Hepatocyte (in vitro differentiated cells): Measurements from ENCODE around the gene RSPH10B2. TPM values are rescaled to one million over a fixed set of nuclear protein-coding genes. Genes with fewer than 3 reads are reported as not detected.
"Not testable (repeated sequence)": the region's sequence is repeated elsewhere in the genome, so short reads cannot be mapped to it uniquely, and the experiment has no call there.

Source experiments
- DNase-seq: peaks from one replicate; pipeline ENCODE4 v3.0.0-alpha.2; 2016; ENCODE audit warnings: low spot score
- H2AFZ ChIP-seq: fragments of 200-600 bp; sonication (generic); 2 replicates; pipeline ENCODE4 v1.6.0; 2016; ENCODE audit warnings: antibody characterized with exemption, mild to moderate bottlenecking
- H3K27ac ChIP-seq: fragments of 200-600 bp; sonication (generic); 2 replicates; pipeline ENCODE4 v1.5.1; 2016; ENCODE audit warnings: mild to moderate bottlenecking
- H3K27me3 ChIP-seq: fragments of 200-600 bp; sonication (generic); 2 replicates; pipeline ENCODE4 v1.6.1; 2016
- H3K36me3 ChIP-seq: fragments of 200-600 bp; sonication (generic); replicated peaks from 2 replicates; pipeline ENCODE4 v1.5.1; 2016; ENCODE audit warnings: low read depth; ENCODE audit not compliant: insufficient read depth
- H3K4me1 ChIP-seq: fragments of 200-600 bp; sonication (generic); 2 replicates; pipeline ENCODE4 v1.5.1; 2016; ENCODE audit warnings: mild to moderate bottlenecking, moderate library complexity; ENCODE audit not compliant: insufficient read depth
- H3K4me2 ChIP-seq: fragments of 200-600 bp; sonication (generic); 2 replicates; pipeline ENCODE4 v1.6.0; 2016
- H3K4me3 ChIP-seq: fragments of 200-600 bp; sonication (generic); 2 replicates; pipeline ENCODE4 v1.5.1; 2016; ENCODE audit warnings: mild to moderate bottlenecking
- H3K79me2 ChIP-seq: fragments of 200-600 bp; sonication (generic); 2 replicates; pipeline ENCODE4 v1.6.0; 2017; ENCODE audit warnings: mild to moderate bottlenecking
- H3K9me2 ChIP-seq: fragments of 200-600 bp; sonication (generic); replicated peaks from 2 replicates; pipeline ENCODE4 v1.6.0; 2017; ENCODE audit warnings: mild to moderate bottlenecking; ENCODE audit not compliant: insufficient read depth
- H3K9me3 ChIP-seq: fragments of 200-600 bp; sonication (generic); 2 replicates; pipeline ENCODE4 v1.5.1; 2016; ENCODE audit warnings: low read depth, mild to moderate bottlenecking
- H4K20me1 ChIP-seq: fragments of 200-600 bp; sonication (generic); 2 replicates; pipeline ENCODE4 v1.6.0; 2016; ENCODE audit warnings: mild to moderate bottlenecking; ENCODE audit not compliant: insufficient read depth, poor library complexity, severe bottlenecking
- WGBS: methylation state at CpG from one replicate; pipeline ENCODE4 v1.1.6; 2016; ENCODE audit warnings: low lambda C conversion rate; ENCODE audit errors: missing lambda C conversion rate; 5-methylcytosine and 5-hydroxymethylcytosine counted together
- polyA plus RNA-seq: library from polyadenylated mRNA; unstranded; fragments of >200 nt; fragmentation: Nextera tagmentation; extraction: Ambion mirVana; gene quantifications from 2 replicates; pipeline ENCODE4 v1.2.1, GENCODE V29; 2016
- total RNA-seq: library from RNA; depleted of rRNA; stranded (reverse); fragments of >200 nt; gene quantifications from 2 replicates; pipeline ENCODE4 v1.2.3, GENCODE V29; 2014

RSPH10B2 gene
- total and polyA plus RNA-seq, 2 experiments from 2014 or later: not detected

DNA sequence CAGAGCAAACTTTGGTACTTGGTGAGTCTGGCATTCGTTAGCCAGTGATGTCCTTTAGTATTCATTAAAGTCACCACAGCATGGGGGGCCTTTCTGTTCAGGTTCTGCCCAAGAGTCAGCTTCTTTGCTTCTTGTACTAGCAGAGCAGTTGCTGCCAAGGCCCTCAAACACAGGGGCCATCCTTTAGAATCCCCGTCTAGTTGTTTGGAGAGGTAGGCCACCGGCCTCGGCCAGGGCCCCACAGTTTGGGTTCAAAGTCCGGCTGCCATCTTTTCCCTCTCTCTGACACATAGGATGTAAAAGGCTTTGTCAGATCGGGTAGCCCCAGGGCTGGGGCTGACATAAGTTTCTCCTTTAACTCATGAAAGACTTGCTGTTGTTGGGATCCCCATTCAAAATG lies 89.8 kb downstream of the RSPH10B2 start:
- WGBS: 54% methylated on average over 6 of the region's 6 CpGs
- not testable (repeated sequence) for DNase-seq, H3K27ac ChIP-seq, H3K27me3 ChIP-seq, H3K9me2 ChIP-seq, H4K20me1 ChIP-seq, H3K36me3 ChIP-seq, H3K79me2 ChIP-seq, H3K4me3 ChIP-seq, H3K4me2 ChIP-seq, H3K4me1 ChIP-seq, H3K9me3 ChIP-seq, H2AFZ ChIP-seq

DNA sequence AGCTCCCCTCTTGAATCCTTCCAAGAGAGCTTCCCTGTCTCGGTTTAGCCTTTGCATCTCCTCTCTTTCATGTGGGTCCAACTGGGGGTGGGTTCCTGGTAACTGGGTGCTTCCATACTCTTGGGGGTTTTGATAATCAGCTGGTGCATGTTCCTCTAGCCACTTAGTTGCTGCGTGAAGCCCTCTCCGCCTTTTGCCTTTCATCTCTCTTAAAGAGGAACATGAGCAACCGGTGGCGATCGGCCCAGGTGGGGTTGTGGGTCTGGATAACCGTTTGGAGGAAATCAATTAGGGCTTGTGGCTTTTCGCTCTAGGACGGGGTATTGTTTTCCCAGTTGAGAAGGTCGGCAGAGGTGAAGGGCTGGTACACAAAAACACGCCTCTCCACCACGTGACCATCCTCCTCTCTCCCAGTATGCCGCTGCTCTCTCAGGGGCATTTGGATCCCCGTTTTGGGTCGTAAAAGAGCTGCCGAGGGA lies 92.1 kb downstream of the RSPH10B2 start:
- not testable (repeated sequence) for H3K27ac ChIP-seq, H3K36me3 ChIP-seq, H3K9me3 ChIP-seq, DNase-seq, H3K27me3 ChIP-seq, H4K20me1 ChIP-seq, H2AFZ ChIP-seq, H3K4me1 ChIP-seq, H3K9me2 ChIP-seq, H3K4me3 ChIP-seq, H3K79me2 ChIP-seq, H3K4me2 ChIP-seq
- WGBS: 74% methylated on average over 16 of the region's 16 CpGs

DNA sequence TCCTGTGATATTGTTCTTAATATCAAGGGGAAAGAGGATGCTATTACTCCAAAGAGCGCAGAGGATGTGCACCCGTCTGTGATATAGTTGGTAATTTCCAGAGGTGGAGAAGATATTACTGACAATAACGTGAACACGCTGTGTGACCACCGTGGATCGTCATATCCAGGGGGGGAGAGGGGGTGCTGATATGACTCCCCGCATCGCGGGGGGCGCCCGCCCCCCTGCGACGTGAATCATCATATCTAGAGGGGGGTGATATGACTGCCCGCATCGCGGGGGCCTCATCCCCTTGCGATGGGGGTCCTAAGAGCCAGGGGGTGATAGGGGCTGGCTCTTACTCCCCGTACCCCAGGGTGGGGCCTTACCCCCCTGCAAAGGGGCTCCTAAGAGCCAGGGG lies 93.8 kb downstream of the RSPH10B2 start:
- H3K4me2 ChIP-seq, H2AFZ ChIP-seq, H3K36me3 ChIP-seq, H3K4me3 ChIP-seq, DNase-seq, H3K9me3 ChIP-seq, H3K27ac ChIP-seq, H3K9me2 ChIP-seq, H4K20me1 ChIP-seq, H3K27me3 ChIP-seq, H3K79me2 ChIP-seq, H3K4me1 ChIP-seq: not testable (repeated sequence)
- WGBS: 91% methylated on average over 15 of the region's 18 CpGs

Other genes with a start within 250 kb of the RSPH10B2 start
- 0.44 and 0.73 TPM in 2 replicates for gene GRID2IP, start 202.6 kb upstream of the RSPH10B2 start, total RNA-seq
- gene GRID2IP, start 202.6 kb upstream of the RSPH10B2 start, polyA plus RNA-seq: 0.25 TPM in 1 of 2 replicates, not detected in the other
- gene ZDHHC4, start 176.6 kb upstream of the RSPH10B2 start, total RNA-seq: 60.4 and 76.4 TPM in 2 replicates
- 97.3 and 109 TPM in 2 replicates for gene ZDHHC4, start 176.6 kb upstream of the RSPH10B2 start, polyA plus RNA-seq
- gene INTS15, start 164.1 kb upstream of the RSPH10B2 start, total RNA-seq: 21.4 and 23.1 TPM in 2 replicates
- 25.9 and 26.1 TPM in 2 replicates for gene INTS15, start 164.1 kb upstream of the RSPH10B2 start, polyA plus RNA-seq
- gene ZNF853, start 138.5 kb upstream of the RSPH10B2 start, total RNA-seq: 8.0 and 9.0 TPM in 2 replicates
- gene ZNF853, start 138.5 kb upstream of the RSPH10B2 start, polyA plus RNA-seq: 6.6 and 9.8 TPM in 2 replicates
- gene ZNF316, start 116.8 kb upstream of the RSPH10B2 start, total RNA-seq: 13.3 and 16.9 TPM in 2 replicates
- 26.7 and 31.8 TPM in 2 replicates for gene ZNF316, start 116.8 kb upstream of the RSPH10B2 start, polyA plus RNA-seq
- 18.5 and 22.2 TPM in 2 replicates for gene ZNF12, start 47.2 kb upstream of the RSPH10B2 start, total RNA-seq
- 14.7 and 16.5 TPM in 2 replicates for gene ZNF12, start 47.2 kb upstream of the RSPH10B2 start, polyA plus RNA-seq
- gene CCZ1B, start 72.2 kb downstream of the RSPH10B2 start, total RNA-seq: 16.4 and 25.0 TPM in 2 replicates
- 28.9 and 38.9 TPM in 2 replicates for gene CCZ1B, start 72.2 kb downstream of the RSPH10B2 start, polyA plus RNA-seq